ENCODE data around the gene SHF. TPM values are rescaled to one million over a fixed set of nuclear protein-coding genes. Genes with fewer than 3 reads are reported as not detected.

The SHF gene
- total RNA-seq: 3.2 and 15.4 TPM in 2 replicates

GRCh38 chr15:45187894-45188830 lies at the start of gene SHF:
SHF (minus strand) TSS chr15:45187966; CDS start chr15:45187951, 15 bp downstream.

GRCh38 chr15:45129651-45130129 lies 58.1 kb downstream of the SHF start, which contains the start of the genes DUOX1 and DUOXA1:
DUOX1 (plus strand) TSS chr15:45129994; CDS start chr15:45131967, 1,973 bp downstream.
DUOXA1 (minus strand) TSS chr15:45129879; CDS start chr15:45123014, 6,865 bp downstream.

Other genes with a start within 250 kb of the SHF start
- not detected in 2 replicates for gene TERB2, start 231.3 kb downstream of the SHF start, total RNA-seq
- 18.5 and 22.7 TPM in 2 replicates for gene SORD, start 164.8 kb downstream of the SHF start, total RNA-seq
- 0.13 TPM in 1 of 2 replicates, not detected in the other for gene DUOX2, start 73.8 kb downstream of the SHF start, total RNA-seq
- gene DUOXA2, start 73.6 kb downstream of the SHF start, total RNA-seq: under 0.01 TPM in 1 of 2 replicates, not detected in the other
- not detected in 2 replicates for gene DUOXA1, start 58.1 kb downstream of the SHF start, total RNA-seq
- gene DUOX1, start 58.0 kb downstream of the SHF start, total RNA-seq: not detected in 2 replicates
- not detected in 2 replicates for gene SLC28A2, start 64.3 kb upstream of the SHF start, total RNA-seq
- 0.13 and 0.96 TPM in 2 replicates for gene GATM, start 190.6 kb upstream of the SHF start, total RNA-seq

Measured in epithelial cell of alveolus of lung (primary cell).